Measurements from ENCODE around the gene SPTAN1. TPM values are rescaled to one million over a fixed set of nuclear protein-coding genes. Genes with fewer than 3 reads are reported as not detected.

Gene SPTAN1
- total and polyA plus RNA-seq, 2 donors (not counting 3 experiments of a cell fraction or from before 2014, with no cell fraction given): 408 to 502 TPM

DNA sequence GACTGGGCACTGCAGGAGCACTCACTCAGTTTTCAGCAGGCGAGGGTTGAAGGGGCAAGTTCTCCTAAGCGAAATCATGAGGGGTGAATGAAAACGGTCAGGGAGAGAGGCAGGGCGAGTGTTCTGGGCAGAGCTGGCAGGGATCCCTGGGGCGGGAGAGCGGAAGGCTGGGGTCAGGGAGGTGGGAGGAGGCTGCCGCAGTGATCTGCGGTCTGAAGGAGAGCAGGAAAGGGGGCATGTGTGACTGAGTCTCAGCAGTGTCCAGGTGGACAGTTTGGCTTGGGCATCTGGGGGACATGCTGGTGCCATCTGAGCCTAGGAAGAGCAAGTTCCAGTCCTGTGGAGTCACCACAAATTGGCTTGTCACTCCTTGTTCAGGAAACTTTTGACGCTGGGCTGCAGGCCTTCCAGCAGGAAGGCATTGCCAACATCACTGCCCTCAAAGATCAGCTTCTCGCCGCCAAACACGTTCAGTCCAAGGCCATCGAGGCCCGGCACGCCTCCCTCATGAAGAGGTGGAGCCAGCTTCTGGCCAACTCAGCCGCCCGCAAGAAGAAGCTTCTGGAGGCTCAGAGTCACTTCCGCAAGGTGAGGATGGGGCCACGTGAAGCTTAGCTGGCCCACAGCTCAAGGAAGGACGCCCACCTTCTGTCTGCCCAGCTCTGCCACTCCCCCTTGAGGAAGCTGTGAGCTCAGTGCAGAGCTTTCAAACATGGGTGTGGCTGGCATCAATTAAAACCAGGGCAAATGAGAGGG is 73.2 kb downstream of the SPTAN1 start:
- no peaks in the 10 kb centered on the region for H3K79me2 ChIP-seq (ENCODE audit: control insufficient read depth, insufficient read depth, low read length)
- POLR2A ChIA-PET: interaction anchor here (0.9 kb wide), 1 partner anchor 75 kb away, joined by 3 read pairs; no protein-coding TSS in a partner anchor
- no peaks in the 10 kb centered on the region for H3K9me1 ChIP-seq (replicated peaks; ENCODE audit: control insufficient read depth, extremely low read depth, insufficient read depth, low read length)
- dilution Hi-C loops (cut with MboI; ENCODE audit: extremely low pct_ligation_motif_present, low sequenced_read_pairs): no loop called here
- no peaks in the 10 kb centered on the region for H3K4me1 ChIP-seq (ENCODE audit: control insufficient read depth, extremely low read depth, insufficient read depth, low read length)
- no peak for DNase-seq (ENCODE audit: low read depth, low spot score)
- H3K27me3 ChIP-seq (ENCODE audit: control insufficient read depth in 2 of 2, insufficient read depth in 2 of 2, low read length in 2 of 2): no peaks in the 10 kb centered on the region
- H3K4me3 ChIP-seq (replicated peaks in 1 of 3; ENCODE audit: insufficient read depth in 1 of 3, low read depth in 1 of 3, low read length in 3 of 3): no peak overlapping the region
- CTCF ChIA-PET: interaction anchor here (0.6 to 1.7 kb wide), 5 partner anchors 8 to 306 kb away, joined by 3 to 10 read pairs (median 3); partner anchors contain the start of gene PKN3
- TF ChIP-seq POLR2AphosphoS5 (IDR thresholded peaks at IDR 0.05; ENCODE audit: insufficient read depth, low read depth, low read length) (peak; percentile 15), MYC (IDR thresholded peaks at IDR 0.05; ENCODE audit: low read depth, low read length) (no peak), GATA2 (IDR thresholded peaks at IDR 0.05; ENCODE audit: insufficient read depth, insufficient read length, low read depth, low read length) (no peak), JUN (IDR thresholded peaks at IDR 0.05; ENCODE audit: borderline replicate concordance, insufficient read depth, insufficient read length, low read depth) (no peak), POLR2A (IDR thresholded peaks at IDR 0.05; ENCODE audit: low read depth, low read length) (no peak)
- TF ChIP-seq, protein P1, sequence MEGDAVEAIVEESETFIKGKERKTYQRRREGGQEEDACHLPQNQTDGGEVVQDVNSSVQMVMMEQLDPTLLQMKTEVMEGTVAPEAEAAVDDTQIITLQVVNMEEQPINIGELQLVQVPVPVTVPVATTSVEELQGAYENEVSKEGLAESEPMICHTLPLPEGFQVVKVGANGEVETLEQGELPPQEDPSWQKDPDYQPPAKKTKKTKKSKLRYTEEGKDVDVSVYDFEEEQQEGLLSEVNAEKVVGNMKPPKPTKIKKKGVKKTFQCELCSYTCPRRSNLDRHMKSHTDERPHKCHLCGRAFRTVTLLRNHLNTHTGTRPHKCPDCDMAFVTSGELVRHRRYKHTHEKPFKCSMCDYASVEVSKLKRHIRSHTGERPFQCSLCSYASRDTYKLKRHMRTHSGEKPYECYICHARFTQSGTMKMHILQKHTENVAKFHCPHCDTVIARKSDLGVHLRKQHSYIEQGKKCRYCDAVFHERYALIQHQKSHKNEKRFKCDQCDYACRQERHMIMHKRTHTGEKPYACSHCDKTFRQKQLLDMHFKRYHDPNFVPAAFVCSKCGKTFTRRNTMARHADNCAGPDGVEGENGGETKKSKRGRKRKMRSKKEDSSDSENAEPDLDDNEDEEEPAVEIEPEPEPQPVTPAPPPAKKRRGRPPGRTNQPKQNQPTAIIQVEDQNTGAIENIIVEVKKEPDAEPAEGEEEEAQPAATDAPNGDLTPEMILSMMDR (IDR thresholded peaks at IDR 0.05; ENCODE audit: extremely low read depth in 1 of 2, insufficient read depth in 1 of 2, low read depth in 1 of 2, low read length in 2 of 2): no peak
- no peak for FAIRE-seq
- H3K9ac ChIP-seq (replicated peaks; ENCODE audit: extremely low read depth, insufficient read depth, low read length): no peak overlapping the region
- no peak overlapping the region for H3K27ac ChIP-seq (ENCODE audit: insufficient read depth, low read depth, low read length)
- H3K4me2 ChIP-seq (ENCODE audit: insufficient read depth, low read length): no peak overlapping the region
- no TSS peak for BruUV-seq (replicated peaks)
- no peak overlapping the region for H2AFZ ChIP-seq (ENCODE audit: low read depth, low read length)
- H3K36me3 ChIP-seq (ENCODE audit: control insufficient read depth in 2 of 2, extremely low read depth in 1 of 2, insufficient read depth in 2 of 2, low read length in 2 of 2): peaks cover 42 to 73% of the 10 kb centered on the region in 2 experiments
- intact Hi-C loops (cut with micrococcal nuclease): no loop called here
- H4K20me1 ChIP-seq (replicated peaks; ENCODE audit: control insufficient read depth, extremely low read depth, insufficient read depth, low read length): no peaks in the 10 kb centered on the region
- no peaks in the 10 kb centered on the region for H3K9me3 ChIP-seq (replicated peaks; ENCODE audit: control insufficient read depth, insufficient read depth, low read length)

All from endothelial cell of umbilical vein (primary cell).